ENCODE results near the gene TENM3. TPM values are rescaled to one million over a fixed set of nuclear protein-coding genes. Genes with fewer than 3 reads are reported as not detected.
"Not testable (repeated sequence)": the region's sequence is repeated elsewhere in the genome, so short reads cannot be mapped to it uniquely, and the experiment has no call there.

Gene TENM3
- total RNA-seq = 1 to 10 TPM; 1.1 to 5.5 TPM
- polyA plus RNA-seq = under 1 TPM in 1 of 2 donors, not detected in 1; 0.05 TPM
- long read RNA-seq, donor 1, partial matches to known transcripts = 0 of 2 reads
- long read RNA-seq, donor 1, other reads (novel, unspliced or antisense) = 2 of 2 reads
- long read RNA-seq, donor 2 = 0 reads

DNA sequence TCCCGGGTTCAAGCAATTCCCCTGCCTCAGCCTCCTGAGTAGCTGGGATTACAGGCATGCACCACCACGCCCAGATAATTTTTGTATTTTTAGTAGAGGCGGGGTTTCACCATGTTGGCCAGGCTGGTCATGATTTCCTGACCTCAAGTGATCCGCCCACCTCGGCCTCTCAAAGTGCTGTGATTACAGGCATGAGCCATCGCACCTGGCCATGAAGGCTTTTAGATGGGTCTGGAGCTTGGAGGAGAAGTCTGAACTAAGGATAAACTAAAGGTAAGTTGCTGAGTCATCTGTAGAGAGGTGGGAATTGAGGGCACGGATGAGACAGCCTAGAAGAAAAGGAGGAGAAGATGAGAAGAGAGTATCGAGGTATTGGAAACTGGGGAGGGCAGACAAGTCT is at the start of gene TENM3:
TSS of gene TENM3 (plus strand) at position 199 of the 400 bp plus-strand sequence. CDS start 80,619 bp downstream, outside the sequence.
- H3K27me3 ChIP-seq (ENCODE audit: control insufficient read depth in 1 of 2, insufficient read depth in 2 of 2, low read length in 1 of 2); H3K4me3 ChIP-seq (ENCODE audit: low read length in 2 of 2); H3K27ac ChIP-seq (ENCODE audit: low read depth in 1 of 2, low read length in 2 of 2); H3K9me3 ChIP-seq (ENCODE audit: control insufficient read depth, low read length); H3K36me3 ChIP-seq (ENCODE audit: control insufficient read depth in 1 of 2, insufficient read depth in 2 of 2, low read length in 1 of 2); H3K4me1 ChIP-seq (ENCODE audit: control insufficient read depth in 1 of 2, insufficient read depth in 2 of 2, low read length in 2 of 2); DNase-seq; intact Hi-C loops (cut with DNase I); ATAC-seq (ENCODE audit: low FRiP score): not testable (repeated sequence)
- WGBS, 2 donors = 95 to 96% methylated on average over 8 of the region's 8 CpGs

- H3K27me3 ChIP-seq (ENCODE audit: control insufficient read depth in 1 of 2, insufficient read depth in 2 of 2, low read length in 1 of 2) = no peaks in the 10 kb centered on the region
- H3K36me3 ChIP-seq (ENCODE audit: control insufficient read depth in 1 of 2, insufficient read depth in 2 of 2, low read length in 1 of 2) = no peaks in the 10 kb centered on the region
- H3K9me3 ChIP-seq (ENCODE audit: control insufficient read depth, low read length) = no peaks in the 10 kb centered on the region
- no peak for ATAC-seq (ENCODE audit: low FRiP score)
- no peak for DNase-seq
- 77 to 81% methylated on average over 15 of the region's 15 CpGs for WGBS, 2 donors
- intact Hi-C loops (cut with DNase I) = no loop called here
- no peak overlapping the region for H3K27ac ChIP-seq (ENCODE audit: low read depth in 1 of 2, low read length in 2 of 2)
- H3K4me3 ChIP-seq (ENCODE audit: low read length in 2 of 2) = no peak overlapping the region
- H3K4me1 ChIP-seq (ENCODE audit: control insufficient read depth in 1 of 2, insufficient read depth in 2 of 2, low read length in 2 of 2) = no peaks in the 10 kb centered on the region
Observed at GRCh38 chr4:182194091-182194824, 48.9 kb upstream of the TENM3 start.

GRCh38 chr4:182197611-182198010 is 45.6 kb upstream of the TENM3 start:
- Histone ChIP-seq H3K4me1 (ENCODE audit: control insufficient read depth in 1 of 2, insufficient read depth in 2 of 2, low read length in 2 of 2) (no peaks in the 10 kb centered on the region), H3K27me3 (ENCODE audit: control insufficient read depth in 1 of 2, insufficient read depth in 2 of 2, low read length in 1 of 2) (no peaks in the 10 kb centered on the region), H3K27ac (ENCODE audit: low read depth in 1 of 2, low read length in 2 of 2) (no peak overlapping the region), H3K9me3 (ENCODE audit: control insufficient read depth, low read length) (no peaks in the 10 kb centered on the region), H3K36me3 (ENCODE audit: control insufficient read depth in 1 of 2, insufficient read depth in 2 of 2, low read length in 1 of 2) (no peaks in the 10 kb centered on the region), H3K4me3 (ENCODE audit: low read length in 2 of 2) (no peak overlapping the region)
- DNase-seq (no peak), ATAC-seq (ENCODE audit: low FRiP score) (no peak)
- WGBS, 2 donors = 95% methylated on average over 9 of the region's 9 CpGs
- intact Hi-C loops (cut with DNase I) = no loop called here

- ATAC-seq (ENCODE audit: low FRiP score) = no peak
- 55 to 59% methylated on average over 3 of the region's 3 CpGs for WGBS, 2 donors
- intact Hi-C loops (cut with DNase I) = no loop called here
Observed at GRCh38 chr4:182201871-182202270, 41.3 kb upstream of the TENM3 start.

DNA sequence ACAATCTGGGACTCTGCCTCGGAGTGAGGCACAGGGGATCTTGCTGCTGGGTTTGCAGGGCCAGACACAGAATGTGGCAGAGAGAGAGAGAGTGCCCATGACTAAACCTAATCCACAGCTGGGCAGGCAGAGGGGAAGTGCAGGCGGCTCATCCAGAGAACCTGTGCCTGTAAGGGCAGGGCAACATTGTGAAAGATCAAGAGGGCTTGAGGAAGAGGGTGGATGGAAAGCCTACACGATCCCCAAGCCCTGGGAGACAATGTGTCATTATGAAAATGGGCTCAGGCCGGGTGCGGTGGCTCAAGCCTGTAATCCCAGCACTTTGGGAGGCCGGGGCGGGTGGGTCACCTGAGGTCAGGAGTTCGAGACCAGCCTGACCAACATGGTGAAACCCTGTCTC is 40.6 kb upstream of the TENM3 start:
- H3K27ac ChIP-seq (ENCODE audit: low read depth in 1 of 2, low read length in 2 of 2) = no peak overlapping the region
- no peaks in the 10 kb centered on the region for H3K4me1 ChIP-seq (ENCODE audit: control insufficient read depth in 1 of 2, insufficient read depth in 2 of 2, low read length in 2 of 2)
- DNase-seq (no peak), ATAC-seq (ENCODE audit: low FRiP score) (no peak)
- no peaks in the 10 kb centered on the region for H3K36me3 ChIP-seq (ENCODE audit: control insufficient read depth in 1 of 2, insufficient read depth in 2 of 2, low read length in 1 of 2)
- H3K27me3 ChIP-seq (ENCODE audit: control insufficient read depth in 1 of 2, insufficient read depth in 2 of 2, low read length in 1 of 2) = no peaks in the 10 kb centered on the region
- H3K9me3 ChIP-seq (ENCODE audit: control insufficient read depth, low read length) = no peaks in the 10 kb centered on the region
- no peak overlapping the region for H3K4me3 ChIP-seq (ENCODE audit: low read length in 2 of 2)
- WGBS, 2 donors = 96% methylated on average over 8 of the region's 8 CpGs
- intact Hi-C loops (cut with DNase I) = no loop called here

More at GRCh38 chr4:182201871-182202270, 41.3 kb upstream of the TENM3 start:
- DNase-seq = no peak
- H3K4me3 ChIP-seq (ENCODE audit: low read length in 2 of 2) = no peak overlapping the region
- H3K9me3 ChIP-seq (ENCODE audit: control insufficient read depth, low read length) = no peaks in the 10 kb centered on the region
- H3K27me3 ChIP-seq (ENCODE audit: control insufficient read depth in 1 of 2, insufficient read depth in 2 of 2, low read length in 1 of 2) = no peaks in the 10 kb centered on the region
- H3K27ac ChIP-seq (ENCODE audit: low read depth in 1 of 2, low read length in 2 of 2) = no peak overlapping the region
- H3K4me1 ChIP-seq (ENCODE audit: control insufficient read depth in 1 of 2, insufficient read depth in 2 of 2, low read length in 2 of 2) = no peaks in the 10 kb centered on the region
- H3K36me3 ChIP-seq (ENCODE audit: control insufficient read depth in 1 of 2, insufficient read depth in 2 of 2, low read length in 1 of 2) = no peaks in the 10 kb centered on the region

DNA sequence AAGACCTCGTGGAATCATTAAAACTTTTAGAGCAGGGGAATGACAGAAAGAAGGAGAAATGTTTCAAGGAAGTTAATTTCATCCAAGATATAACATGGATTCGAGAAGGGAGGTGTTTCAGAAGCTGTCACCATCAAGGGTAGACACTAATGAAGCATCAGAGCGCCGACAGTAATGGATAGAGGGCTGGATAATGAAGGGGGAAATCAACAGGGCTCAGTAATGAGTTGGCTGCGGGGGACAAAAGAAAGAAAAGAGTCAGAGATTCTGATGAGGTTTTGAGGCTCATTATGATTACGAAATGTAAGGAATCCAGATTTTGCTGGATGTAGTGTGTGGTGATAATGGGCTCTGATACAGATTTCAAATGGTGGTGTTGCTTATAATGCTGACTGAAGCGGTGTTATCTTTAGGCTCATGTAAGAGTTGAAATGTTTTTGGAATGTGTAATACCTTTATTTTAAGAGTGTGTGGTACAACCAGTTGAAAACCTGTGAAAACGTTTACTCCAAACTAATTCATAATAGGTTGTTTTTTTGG is 39.3 kb upstream of the TENM3 start:
- Histone ChIP-seq H3K4me1 (ENCODE audit: control insufficient read depth in 1 of 2, insufficient read depth in 2 of 2, low read length in 2 of 2) (no peaks in the 10 kb centered on the region), H3K27ac (ENCODE audit: low read depth in 1 of 2, low read length in 2 of 2) (no peak overlapping the region), H3K27me3 (ENCODE audit: control insufficient read depth in 1 of 2, insufficient read depth in 2 of 2, low read length in 1 of 2) (no peaks in the 10 kb centered on the region), H3K36me3 (ENCODE audit: control insufficient read depth in 1 of 2, insufficient read depth in 2 of 2, low read length in 1 of 2) (no peaks in the 10 kb centered on the region), H3K4me3 (ENCODE audit: low read length in 2 of 2) (no peak overlapping the region), H3K9me3 (ENCODE audit: control insufficient read depth, low read length) (no peaks in the 10 kb centered on the region)
- 85 to 86% methylated on average over 8 of the region's 8 CpGs for WGBS, 2 donors
- intact Hi-C loops (cut with DNase I) = no loop called here
- ATAC-seq (ENCODE audit: low FRiP score) = no peak
- DNase-seq = no peak

DNA sequence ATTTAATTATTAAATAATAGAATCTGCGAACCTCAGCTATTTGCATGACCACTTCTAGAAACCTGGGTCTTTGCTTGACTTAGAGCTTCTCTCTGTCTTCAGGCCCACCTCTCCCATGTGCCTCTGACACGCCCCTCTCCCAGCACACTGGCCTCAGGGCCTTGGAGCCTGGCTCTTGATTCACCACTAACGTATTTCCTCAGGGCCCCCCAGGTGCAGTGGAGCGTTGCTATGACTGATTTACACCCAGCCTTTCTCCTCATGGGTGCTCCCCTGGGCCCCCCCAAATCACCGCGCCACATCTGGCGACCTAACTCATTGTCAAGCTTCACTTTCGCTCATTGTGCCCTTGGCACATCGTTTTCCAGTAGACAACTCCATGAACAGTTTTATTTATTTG is 37.9 kb upstream of the TENM3 start:
- intact Hi-C loops (cut with DNase I) = no loop called here

GRCh38 chr4:182206266-182206665 is 36.9 kb upstream of the TENM3 start:
- no peaks in the 10 kb centered on the region for H3K9me3 ChIP-seq (ENCODE audit: control insufficient read depth, low read length)
- 87 to 92% methylated on average over 5 of the region's 5 CpGs for WGBS, 2 donors
- DNase-seq (no peak), ATAC-seq (ENCODE audit: low FRiP score) (no peak)
- H3K27ac ChIP-seq (ENCODE audit: low read depth in 1 of 2, low read length in 2 of 2) = no peak overlapping the region
- intact Hi-C loops (cut with DNase I) = no loop called here
- H3K4me1 ChIP-seq (ENCODE audit: control insufficient read depth in 1 of 2, insufficient read depth in 2 of 2, low read length in 2 of 2) = no peaks in the 10 kb centered on the region
- H3K36me3 ChIP-seq (ENCODE audit: control insufficient read depth in 1 of 2, insufficient read depth in 2 of 2, low read length in 1 of 2) = no peaks in the 10 kb centered on the region
- no peaks in the 10 kb centered on the region for H3K27me3 ChIP-seq (ENCODE audit: control insufficient read depth in 1 of 2, insufficient read depth in 2 of 2, low read length in 1 of 2)
- H3K4me3 ChIP-seq (ENCODE audit: low read length in 2 of 2) = no peak overlapping the region

More for the DNA sequence above, 37.9 kb upstream of the TENM3 start:
- 93% methylated on average over 9 of the region's 9 CpGs for WGBS, 2 donors
- H3K36me3 ChIP-seq (ENCODE audit: control insufficient read depth in 1 of 2, insufficient read depth in 2 of 2, low read length in 1 of 2) = no peaks in the 10 kb centered on the region
- H3K9me3 ChIP-seq (ENCODE audit: control insufficient read depth, low read length) = no peaks in the 10 kb centered on the region
- H3K4me3 ChIP-seq (ENCODE audit: low read length in 2 of 2) = no peak overlapping the region
- H3K4me1 ChIP-seq (ENCODE audit: control insufficient read depth in 1 of 2, insufficient read depth in 2 of 2, low read length in 2 of 2) = no peaks in the 10 kb centered on the region
- ATAC-seq (ENCODE audit: low FRiP score) (no peak), DNase-seq (no peak)
- H3K27me3 ChIP-seq (ENCODE audit: control insufficient read depth in 1 of 2, insufficient read depth in 2 of 2, low read length in 1 of 2) = no peaks in the 10 kb centered on the region
- H3K27ac ChIP-seq (ENCODE audit: low read depth in 1 of 2, low read length in 2 of 2) = no peak overlapping the region

GRCh38 chr4:182206916-182207315 is 36.3 kb upstream of the TENM3 start:
- ATAC-seq (ENCODE audit: low FRiP score) (no peak), DNase-seq (no peak)
- H3K27ac ChIP-seq (ENCODE audit: low read depth in 1 of 2, low read length in 2 of 2) = no peak overlapping the region
- H3K4me1 ChIP-seq (ENCODE audit: control insufficient read depth in 1 of 2, insufficient read depth in 2 of 2, low read length in 2 of 2) = no peaks in the 10 kb centered on the region
- no peaks in the 10 kb centered on the region for H3K9me3 ChIP-seq (ENCODE audit: control insufficient read depth, low read length)
- no peaks in the 10 kb centered on the region for H3K36me3 ChIP-seq (ENCODE audit: control insufficient read depth in 1 of 2, insufficient read depth in 2 of 2, low read length in 1 of 2)
- 70 to 71% methylated on average over 4 of the region's 4 CpGs for WGBS, 2 donors
- intact Hi-C loops (cut with DNase I) = no loop called here
- H3K27me3 ChIP-seq (ENCODE audit: control insufficient read depth in 1 of 2, insufficient read depth in 2 of 2, low read length in 1 of 2) = no peaks in the 10 kb centered on the region
- H3K4me3 ChIP-seq (ENCODE audit: low read length in 2 of 2) = no peak overlapping the region

Data from aorta (tissue), 5 donors.